HG02571 (cell line): ENCODE results near the gene FAM131B.
"Not testable (repeated sequence)": the region's sequence is repeated elsewhere in the genome, so short reads cannot be mapped to it uniquely, and the experiment has no call there.

Experiments used
- ATAC-seq: cut with Tn5 transposase; IDR thresholded peaks from one replicate; pipeline ENCODE4 v1.9.1; 2021; ENCODE audit warnings: mild to moderate bottlenecking, moderate library complexity; ENCODE audit not compliant: unreplicated experiment

The FAM131B gene

GRCh38 chr7:143395187-143396149, 33.0 kb upstream of the FAM131B start:
- ATAC-seq, result no peak

GRCh38 chr7:143394777-143395176, 32.3 kb upstream of the FAM131B start:
- ATAC-seq, result no peak

- ATAC-seq, result no peak
These were observed 31.6 kb upstream of the FAM131B start for GRCh38 chr7:143394068-143394467.

- ATAC-seq, result no peak
These were observed 30.9 kb upstream of the FAM131B start for GRCh38 chr7:143393267-143394041.

- ATAC-seq, result no peak
These were observed 30.4 kb upstream of the FAM131B start for GRCh38 chr7:143392875-143393266.

- not testable (repeated sequence) for ATAC-seq
These were observed 29.9 kb upstream of the FAM131B start for GRCh38 chr7:143392427-143392826.

GRCh38 chr7:143391462-143392404, 29.2 kb upstream of the FAM131B start:
- ATAC-seq, result no peak

- no peak for ATAC-seq
These were observed 28.3 kb upstream of the FAM131B start for GRCh38 chr7:143390773-143391317.

- ATAC-seq, result no peak
These were observed 27.7 kb upstream of the FAM131B start for GRCh38 chr7:143390104-143390772.

GRCh38 chr7:143389316-143390103, 27.0 kb upstream of the FAM131B start:
- ATAC-seq, result no peak

- ATAC-seq, result no peak
These were observed 26.1 kb upstream of the FAM131B start for GRCh38 chr7:143388491-143389101.

- ATAC-seq, result no peak
These were observed 25.5 kb upstream of the FAM131B start for GRCh38 chr7:143388051-143388450.

GRCh38 chr7:143387156-143387975, 24.9 kb upstream of the FAM131B start:
- ATAC-seq, result no peak

- no peak for ATAC-seq
These were observed 23.6 kb upstream of the FAM131B start for GRCh38 chr7:143385891-143386781.

- ATAC-seq, result no peak
These were observed 22.4 kb upstream of the FAM131B start for GRCh38 chr7:143384661-143385631.

GRCh38 chr7:143384148-143384547, 21.6 kb upstream of the FAM131B start:
- no peak for ATAC-seq
